ENCODE measurements around the gene UNC13B.

UNC13B gene

GRCh38 chr9:35338086-35338485 lies 176.3 kb downstream of the UNC13B start:
- DNase-seq = no peak

DNA sequence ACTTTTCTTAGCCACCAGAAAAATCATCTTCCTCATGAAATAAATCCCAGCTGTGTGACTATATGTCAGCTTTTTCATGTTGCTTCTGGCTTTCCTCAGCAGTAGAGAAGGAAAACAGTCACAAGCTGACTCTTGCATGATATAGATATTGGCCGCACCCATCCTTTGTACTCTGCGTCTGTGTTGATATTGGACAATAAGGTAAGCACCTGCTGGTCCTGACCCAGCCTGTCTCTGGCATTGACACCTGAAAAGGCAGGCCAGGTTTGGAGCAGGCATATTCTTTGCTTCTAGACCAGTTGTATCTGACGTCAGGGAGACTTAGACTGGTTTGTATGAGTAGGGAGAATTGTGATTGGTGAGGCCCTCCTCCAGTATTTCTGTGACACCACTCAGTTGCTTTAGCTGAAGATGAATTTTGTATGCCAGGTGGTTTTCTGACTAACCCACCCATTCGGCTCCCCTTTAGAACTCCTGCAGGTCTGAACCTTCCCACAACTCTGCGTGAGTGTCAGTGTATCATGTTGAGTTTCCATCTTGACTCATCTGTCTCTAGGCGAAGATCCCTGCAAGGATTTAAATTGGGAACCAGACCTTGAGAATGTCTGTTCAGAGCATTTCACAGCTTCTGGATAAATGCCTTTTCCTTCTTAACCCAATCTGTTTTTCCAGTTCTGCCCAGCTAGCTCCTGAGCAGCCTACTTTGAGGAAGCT lies 176.9 kb downstream of the UNC13B start:
- no peak for DNase-seq

- DNase-seq = no peak
Observed at GRCh38 chr9:35340046-35340445, 178.2 kb downstream of the UNC13B start.

DNA sequence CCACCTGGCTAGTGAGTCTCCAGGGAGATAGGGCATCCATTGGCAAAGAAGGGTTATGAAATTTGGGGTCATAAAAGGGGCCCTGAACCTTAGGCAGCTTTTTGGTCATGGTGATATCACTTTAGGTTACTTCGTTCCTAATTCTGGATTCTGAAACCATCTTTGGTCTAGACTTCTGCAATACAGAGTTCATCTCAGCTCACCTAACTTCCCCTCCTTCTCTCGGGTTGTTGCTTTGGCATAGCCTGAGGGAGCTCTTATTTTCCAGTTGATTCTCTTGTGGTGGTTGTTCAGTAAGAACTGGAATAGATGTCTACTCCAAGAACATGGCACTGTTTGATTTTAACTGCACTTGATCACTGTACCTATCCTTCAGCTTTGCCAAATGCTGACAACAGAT lies 179.2 kb downstream of the UNC13B start:
- no peak for DNase-seq

DNA sequence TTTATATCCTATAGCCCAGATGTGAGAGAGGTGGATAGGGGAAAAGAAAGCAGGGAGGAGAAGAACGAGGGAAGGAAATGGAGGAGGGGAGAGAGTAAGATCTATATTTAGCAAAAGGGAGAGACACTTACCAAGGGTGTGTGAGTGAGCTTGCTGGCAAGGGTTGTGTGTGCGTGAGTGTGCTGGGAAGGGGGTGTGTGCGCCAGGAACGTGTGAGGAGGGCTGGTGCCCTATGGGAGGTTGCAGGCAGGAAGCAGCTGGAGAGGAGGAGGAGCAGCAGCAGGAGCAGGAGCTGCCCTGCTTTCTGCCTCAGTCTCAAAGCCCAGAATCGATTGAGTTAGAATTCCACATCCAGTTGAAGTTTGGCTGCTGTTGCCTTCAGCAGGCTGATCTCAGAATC lies 179.8 kb downstream of the UNC13B start:
- DNase-seq = no peak

DNA sequence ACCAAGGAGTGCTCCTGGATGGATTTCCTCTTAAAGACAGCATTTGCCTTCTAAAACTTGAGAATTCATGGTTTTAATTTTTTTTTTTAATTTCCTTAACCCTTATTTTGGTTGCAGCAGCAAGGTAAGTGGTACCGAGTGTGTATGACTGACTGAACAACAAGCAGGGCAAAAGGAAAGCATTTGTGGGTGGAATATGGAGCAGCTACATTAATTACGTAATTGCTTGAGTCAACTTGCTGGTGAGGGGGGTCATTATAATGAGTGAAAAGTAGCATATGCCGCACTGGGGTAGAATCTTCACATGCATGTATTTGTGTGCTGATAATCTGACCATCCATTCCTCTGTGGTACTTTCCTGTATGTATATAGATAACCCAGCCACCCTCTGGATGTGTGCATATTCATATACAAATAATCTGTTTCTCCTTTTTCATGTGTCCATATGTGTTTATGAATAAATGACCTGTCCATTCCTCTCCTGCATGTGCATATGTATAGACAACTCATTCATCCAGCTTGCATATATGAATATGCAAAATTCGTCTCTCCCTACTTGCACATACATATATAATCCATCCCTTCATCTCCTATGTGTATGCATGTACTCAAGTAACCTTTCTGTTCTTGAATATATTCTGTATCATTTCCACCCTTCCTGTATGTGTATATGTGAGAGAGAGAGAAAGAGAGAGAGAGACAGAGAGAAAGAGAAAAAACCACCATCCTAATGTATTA lies 180.6 kb downstream of the UNC13B start:
- DNase-seq = no peak

GRCh38 chr9:35348109-35348508 lies 186.3 kb downstream of the UNC13B start:
- DNase-seq = no peak

DNA sequence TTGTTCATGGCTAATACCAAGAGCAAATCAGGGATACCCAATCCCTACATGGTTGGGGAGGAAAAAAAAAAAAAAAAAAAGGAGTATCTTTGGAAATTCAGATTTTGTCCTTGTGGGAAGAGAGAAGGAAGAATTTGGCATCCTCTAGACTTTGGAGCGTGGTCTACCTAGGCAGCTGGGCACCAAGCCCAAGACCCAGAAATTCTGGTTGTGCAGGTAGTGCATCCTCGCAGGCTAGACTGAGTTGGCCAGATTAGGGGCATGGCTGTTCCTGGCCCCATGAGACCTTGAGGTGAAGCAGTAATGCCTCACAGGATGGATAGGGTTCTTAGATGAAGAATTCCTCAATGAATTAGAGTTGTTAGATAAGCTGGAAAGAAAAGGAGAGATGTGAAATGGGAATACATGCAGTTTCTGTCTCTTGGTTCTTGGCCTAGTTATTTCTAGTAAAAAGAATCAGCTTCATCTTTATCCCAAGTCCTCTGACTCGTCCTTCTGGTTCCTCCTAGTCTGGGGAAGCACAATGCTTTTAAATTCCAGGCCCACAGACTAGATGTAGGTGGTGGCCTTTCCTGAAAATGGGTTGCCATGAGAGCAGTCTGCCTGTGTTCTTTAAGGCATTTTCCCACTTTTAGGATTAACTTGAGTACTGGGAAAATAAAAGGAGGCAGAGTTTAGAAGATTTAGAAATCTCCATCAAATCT lies 187.6 kb downstream of the UNC13B start:
- DNase-seq = no peak

- peak in 11 of 14 donors; percentile 2 to 50 (median 31) for DNase-seq
Observed at GRCh38 chr9:35350212-35350611, 188.4 kb downstream of the UNC13B start.

GRCh38 chr9:35350827-35351549 lies 189.2 kb downstream of the UNC13B start:
- no peak for DNase-seq

GRCh38 chr9:35353731-35354365 lies 192.0 kb downstream of the UNC13B start:
- no peak for DNase-seq

- DNase-seq = no peak
Observed at GRCh38 chr9:35355939-35356338, 194.1 kb downstream of the UNC13B start.

DNA sequence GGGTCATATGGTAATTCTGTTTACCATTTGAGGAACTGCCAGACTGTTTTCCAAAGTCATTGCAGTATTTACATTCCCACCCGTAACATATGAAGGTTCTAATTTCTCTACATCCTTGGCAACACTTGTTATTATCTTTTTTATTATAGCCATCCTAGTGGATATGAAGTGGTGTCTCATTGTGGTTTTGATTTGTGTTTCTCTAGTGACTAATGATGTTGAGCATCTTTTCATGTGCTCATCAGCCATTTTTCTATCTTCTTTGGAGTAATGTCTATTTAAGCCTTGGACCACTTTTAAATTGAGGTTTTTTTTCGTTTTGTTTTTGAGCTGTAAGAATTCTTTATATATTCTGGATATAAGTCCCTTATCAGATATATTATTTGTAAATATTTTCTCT lies 195.3 kb downstream of the UNC13B start:
- DNase-seq = no peak

DNA sequence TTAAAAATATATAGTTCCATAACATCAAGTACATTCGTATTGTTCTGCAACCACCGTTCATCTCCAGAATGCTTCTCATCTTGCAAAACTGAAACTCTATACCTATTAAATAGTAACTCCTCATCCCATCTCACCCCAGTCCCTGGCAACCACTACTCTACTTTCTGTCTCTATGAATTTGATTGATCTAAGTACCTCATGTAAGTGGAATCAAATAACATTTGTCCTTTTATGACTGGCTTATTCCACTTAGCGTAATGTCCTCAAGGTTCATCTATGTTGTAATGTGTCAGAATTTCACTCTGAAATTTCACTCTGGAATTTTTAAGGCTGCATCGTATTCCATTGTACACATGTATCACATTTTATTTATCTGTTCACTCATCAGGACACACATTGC lies 196.0 kb downstream of the UNC13B start:
- DNase-seq = no peak

DNA sequence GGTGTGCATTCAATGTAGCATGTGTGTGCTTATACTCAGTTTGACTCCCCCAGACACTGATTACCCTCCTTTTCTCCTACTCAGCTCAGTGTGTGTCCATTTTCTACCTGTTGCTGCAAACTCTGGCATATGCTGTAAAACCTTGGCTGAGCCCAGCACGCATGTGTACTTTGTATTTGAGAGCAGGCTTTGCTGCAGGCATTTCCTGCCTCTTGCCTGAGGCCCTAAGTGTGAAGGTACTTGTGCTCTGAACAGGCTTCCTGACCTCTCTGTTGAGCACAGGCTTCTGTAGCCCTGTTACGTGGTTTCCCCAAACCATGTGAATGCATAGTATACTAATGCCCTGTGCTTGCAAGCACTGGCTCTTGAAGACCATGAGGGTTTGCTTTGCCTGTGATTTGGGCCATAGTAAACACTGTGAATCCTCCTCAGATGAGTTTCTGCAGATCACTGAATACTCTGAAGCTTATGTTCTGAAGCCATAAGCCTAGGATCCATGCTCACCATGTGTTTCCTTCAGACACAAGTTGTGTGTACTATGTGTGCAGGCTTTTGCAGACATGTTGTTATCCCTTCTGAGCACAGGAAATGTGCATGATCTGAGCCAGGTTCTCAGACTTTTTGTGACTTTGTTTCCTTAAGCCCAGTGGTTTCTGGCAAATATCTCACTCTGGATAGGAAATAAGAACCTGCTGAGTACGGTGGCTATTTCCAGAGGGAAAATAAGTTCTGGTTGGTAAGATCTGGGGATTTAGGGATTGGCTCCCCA lies 203.2 kb downstream of the UNC13B start:
- DNase-seq = no peak

- no peak for DNase-seq
Observed at GRCh38 chr9:35366627-35367026, 204.8 kb downstream of the UNC13B start.

DNA sequence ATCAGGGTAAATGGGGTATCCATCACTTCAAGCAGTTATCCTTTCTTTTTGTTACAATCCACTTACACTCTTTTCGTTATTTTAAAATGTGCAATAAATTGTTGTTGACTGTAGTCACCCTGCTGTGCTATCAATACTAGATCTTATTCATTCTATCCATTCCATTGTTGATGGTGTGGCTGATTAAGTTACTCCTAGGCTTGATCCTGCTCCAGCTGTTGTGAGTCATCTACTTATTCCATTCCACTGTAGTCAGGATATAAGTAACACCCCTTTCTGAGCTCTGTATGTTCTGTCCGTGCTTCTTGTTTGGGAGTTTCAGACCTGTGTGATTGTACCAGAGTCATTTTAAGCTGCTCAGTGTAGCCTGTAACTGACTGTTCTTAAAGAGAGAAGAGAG lies 205.6 kb downstream of the UNC13B start:
- no peak for DNase-seq

DNA sequence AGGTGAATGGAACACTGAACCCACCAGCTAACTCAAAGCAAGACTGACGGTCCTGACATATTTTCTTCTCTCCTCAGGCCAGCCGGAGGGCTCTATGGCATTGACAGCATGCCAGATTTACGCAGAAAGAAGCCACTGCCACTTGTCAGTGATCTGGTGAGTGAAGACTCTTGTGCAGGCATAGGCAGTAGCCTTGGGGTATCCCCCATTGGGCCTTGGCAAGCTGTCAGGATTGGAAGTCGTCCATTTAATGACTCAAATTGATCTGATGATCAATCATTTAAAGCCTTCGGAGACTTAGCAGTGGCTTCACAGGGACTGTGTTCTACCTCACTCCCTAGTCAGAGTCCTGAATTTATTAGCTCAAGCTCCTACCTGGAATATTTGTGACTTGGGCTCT lies 208.4 kb downstream of the UNC13B start:
- no peak for DNase-seq

DNA sequence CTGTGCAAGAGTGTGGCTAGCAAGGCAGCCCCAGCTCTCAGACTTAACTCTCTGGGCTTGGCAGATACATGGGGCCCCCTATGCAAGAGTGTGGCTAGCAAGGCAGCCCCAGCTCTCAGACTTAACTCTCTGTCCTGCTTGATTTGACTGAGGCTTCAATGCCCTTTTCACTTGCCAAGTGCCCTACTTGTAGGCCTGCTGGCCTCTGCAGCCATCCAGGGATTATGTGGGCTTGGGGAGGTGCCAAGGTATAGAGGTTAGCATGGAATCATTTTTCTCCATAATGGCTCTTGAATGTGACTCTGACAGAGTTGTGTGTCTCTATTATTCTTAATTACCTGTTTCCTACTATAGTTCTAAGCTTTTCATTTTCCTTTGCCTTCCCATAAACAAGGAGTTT lies 212.6 kb downstream of the UNC13B start:
- DNase-seq = no peak

GRCh38 chr9:35374910-35375309 lies 213.1 kb downstream of the UNC13B start:
- DNase-seq = no peak

DNA sequence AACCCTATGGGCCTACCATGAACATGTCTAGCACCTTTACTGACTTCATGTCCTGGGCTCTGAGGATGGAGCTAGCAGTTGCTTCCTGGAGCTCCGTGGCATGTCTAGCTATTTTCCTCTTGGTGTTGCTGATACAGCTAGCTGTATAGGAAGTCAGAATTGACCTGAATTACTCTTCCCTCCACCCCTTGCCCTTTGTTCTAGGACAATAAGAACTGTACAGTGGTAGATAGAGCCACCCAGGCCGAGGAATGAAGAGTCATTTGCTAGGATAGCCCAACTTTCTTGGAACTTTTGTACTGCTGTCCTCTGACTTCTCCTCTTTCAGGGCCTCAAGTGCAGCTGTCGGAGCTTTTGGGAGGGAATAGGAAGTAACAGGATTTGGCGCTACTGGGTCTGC lies 218.2 kb downstream of the UNC13B start:
- no peak for DNase-seq

GRCh38 chr9:35380619-35381018 lies 218.8 kb downstream of the UNC13B start:
- no peak for DNase-seq
